ENCODE results near the gene PCDHA6.
"Not testable (repeated sequence)": the region's sequence is repeated elsewhere in the genome, so short reads cannot be mapped to it uniquely, and the experiment has no call there.

Gene PCDHA6, protein sequence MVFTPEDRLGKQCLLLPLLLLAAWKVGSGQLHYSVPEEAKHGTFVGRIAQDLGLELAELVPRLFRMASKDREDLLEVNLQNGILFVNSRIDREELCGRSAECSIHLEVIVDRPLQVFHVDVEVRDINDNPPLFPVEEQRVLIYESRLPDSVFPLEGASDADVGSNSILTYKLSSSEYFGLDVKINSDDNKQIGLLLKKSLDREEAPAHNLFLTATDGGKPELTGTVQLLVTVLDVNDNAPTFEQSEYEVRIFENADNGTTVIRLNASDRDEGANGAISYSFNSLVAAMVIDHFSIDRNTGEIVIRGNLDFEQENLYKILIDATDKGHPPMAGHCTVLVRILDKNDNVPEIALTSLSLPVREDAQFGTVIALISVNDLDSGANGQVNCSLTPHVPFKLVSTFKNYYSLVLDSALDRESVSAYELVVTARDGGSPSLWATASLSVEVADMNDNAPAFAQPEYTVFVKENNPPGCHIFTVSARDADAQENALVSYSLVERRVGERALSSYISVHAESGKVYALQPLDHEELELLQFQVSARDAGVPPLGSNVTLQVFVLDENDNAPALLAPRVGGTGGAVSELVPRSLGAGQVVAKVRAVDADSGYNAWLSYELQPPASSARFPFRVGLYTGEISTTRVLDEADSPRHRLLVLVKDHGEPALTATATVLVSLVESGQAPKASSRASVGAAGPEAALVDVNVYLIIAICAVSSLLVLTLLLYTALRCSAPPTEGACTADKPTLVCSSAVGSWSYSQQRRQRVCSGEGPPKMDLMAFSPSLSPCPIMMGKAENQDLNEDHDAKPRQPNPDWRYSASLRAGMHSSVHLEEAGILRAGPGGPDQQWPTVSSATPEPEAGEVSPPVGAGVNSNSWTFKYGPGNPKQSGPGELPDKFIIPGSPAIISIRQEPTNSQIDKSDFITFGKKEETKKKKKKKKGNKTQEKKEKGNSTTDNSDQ

DNA sequence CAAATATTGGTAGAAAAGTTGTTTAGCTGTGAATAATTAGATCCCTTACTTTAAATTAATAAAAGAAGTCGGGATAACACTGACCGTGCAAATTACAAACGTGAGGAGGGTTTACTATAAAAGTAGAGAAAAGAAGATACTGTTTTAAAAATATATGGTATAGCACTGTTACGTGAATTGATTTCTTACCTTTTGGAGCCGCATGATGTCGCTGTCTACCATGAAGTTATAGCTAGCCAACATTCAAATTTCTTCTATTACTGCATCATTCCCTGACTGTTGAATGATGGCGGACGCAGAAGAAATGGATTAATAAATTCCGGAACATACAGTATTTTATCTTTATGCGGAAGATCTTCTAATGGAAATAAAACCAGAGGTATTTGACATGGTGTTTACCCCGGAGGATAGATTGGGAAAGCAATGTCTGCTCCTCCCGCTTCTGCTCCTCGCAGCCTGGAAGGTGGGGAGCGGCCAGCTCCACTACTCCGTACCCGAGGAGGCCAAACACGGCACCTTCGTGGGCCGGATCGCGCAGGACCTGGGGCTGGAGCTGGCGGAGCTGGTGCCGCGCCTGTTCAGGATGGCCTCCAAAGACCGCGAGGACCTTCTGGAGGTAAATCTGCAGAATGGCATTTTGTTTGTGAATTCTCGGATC is at the start of gene PCDHA6:
Gene PCDHA6, plus strand, starts transcription at position 257 of the 658 bp plus-strand sequence. Its CDS starts 132 bp downstream, at position 389.
- no peak for DNase-seq (ENCODE audit: low read depth)

DNA sequence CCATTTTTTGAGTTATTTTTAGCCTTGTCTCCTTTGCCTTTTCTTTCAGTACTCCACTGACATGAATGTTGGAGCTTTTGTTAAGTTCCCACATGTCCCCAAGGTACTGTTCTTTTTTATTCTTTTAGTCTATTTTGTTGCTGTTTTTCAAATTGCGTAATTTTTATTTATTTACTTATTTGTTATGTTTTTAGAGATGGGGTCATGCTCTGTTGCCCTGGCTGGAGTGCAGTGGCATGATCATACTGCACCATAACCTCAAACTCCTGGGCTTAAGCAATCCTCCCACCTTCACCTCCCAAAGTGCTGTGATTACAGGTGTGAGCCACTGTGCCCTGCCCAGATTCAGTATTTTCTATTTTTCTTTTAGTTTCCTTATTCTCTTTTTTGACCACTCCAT is 47.2 kb upstream of the PCDHA6 start:
- DNase-seq (ENCODE audit: low read depth) = no peak

DNA sequence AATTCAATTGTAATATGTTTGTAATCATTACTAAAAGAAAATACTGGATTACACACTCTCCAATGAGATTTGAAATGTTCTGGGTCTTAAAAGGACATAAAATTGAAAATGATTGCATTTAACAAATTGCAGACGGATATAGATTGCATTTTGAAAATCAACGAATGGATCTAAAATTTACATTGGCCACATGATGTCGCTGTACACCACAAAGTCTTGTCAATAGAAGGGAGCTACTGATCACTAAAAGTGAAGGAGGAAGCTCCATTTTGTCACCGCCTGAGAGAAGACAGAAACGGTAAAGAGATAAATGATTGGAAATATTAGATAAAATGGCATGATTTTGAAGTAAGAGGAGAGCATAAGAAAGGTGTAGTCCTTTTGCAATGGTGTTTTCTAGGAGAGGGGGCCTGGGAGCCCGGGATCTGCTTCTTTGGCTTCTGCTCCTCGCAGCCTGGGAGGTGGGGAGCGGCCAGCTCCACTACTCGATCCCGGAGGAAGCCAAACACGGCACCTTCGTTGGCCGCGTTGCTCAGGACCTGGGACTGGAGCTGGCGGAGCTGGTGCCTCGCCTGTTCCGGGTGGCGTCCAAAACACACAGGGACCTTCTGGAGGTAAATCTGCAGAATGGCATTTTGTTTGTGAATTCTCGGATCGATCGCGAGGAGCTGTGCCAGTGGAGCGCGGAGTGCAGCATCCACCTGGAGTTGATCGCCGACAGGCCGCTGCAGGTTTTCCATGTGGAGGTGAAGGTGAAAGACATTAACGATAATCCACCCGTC is 41.7 kb upstream of the PCDHA6 start, which contains the start of gene PCDHA1:
Gene PCDHA1, plus strand, starts transcription at position 236 of the 782 bp plus-strand sequence.
- no peak for DNase-seq (ENCODE audit: low read depth)

DNA sequence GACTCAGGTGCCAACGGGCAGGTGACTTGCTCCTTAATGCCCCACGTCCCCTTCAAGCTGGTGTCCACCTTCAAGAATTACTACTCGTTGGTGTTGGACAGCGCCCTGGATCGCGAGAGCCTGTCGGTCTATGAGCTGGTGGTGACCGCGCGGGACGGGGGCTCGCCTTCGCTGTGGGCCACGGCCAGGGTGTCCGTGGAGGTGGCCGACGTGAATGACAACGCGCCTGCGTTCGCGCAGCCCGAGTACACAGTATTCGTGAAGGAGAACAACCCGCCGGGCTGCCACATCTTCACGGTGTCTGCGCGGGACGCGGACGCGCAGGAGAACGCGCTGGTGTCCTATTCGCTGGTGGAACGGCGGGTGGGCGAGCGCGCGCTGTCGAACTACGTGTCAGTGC is 40.3 kb upstream of the PCDHA6 start:
- not testable (repeated sequence) for DNase-seq (ENCODE audit: low read depth)

DNA sequence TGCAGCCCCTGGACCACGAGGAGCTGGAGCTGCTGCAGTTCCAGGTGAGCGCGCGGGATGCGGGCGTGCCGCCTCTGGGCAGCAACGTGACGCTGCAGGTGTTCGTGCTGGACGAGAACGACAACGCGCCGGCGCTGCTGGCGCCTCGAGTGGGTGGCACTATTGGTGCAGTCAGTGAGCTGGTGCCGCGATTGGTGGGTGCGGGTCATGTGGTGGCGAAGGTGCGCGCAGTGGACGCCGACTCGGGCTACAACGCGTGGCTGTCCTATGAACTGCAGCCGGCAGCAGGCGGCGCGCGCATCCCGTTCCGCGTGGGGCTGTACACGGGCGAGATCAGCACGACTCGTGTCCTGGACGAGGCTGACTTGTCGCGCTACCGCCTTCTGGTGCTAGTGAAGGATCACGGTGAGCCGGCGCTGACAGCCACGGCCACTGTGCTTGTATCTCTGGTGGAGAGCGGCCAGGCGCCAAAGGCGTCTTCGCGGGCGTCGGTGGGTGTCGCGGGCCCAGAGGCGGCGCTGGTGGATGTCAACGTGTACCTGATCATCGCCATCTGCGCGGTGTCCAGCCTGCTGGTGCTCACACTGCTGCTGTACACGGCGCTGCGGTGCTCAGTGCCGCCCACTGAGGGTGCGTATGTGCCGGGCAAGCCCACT is 39.8 kb upstream of the PCDHA6 start:
- DNase-seq (ENCODE audit: low read depth) = not testable (repeated sequence)

DNA sequence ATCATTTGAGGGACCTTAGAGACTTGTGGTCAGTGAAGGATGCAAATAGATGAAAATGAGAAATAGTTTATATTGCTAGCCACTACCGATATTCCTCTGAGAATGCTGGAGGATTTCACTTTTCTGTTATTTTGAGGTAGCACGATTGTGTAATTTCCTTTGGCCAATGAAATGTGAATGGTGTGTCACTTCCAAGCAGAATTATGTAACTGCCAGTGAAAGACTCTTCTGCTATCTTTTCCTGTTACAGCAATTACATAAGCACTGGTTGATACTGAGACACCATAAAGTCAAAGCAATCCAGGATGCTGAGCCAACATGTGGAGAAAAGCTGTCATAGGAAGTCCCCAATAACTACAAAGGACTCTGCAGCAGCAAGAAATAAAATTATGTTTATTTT is 36.7 kb upstream of the PCDHA6 start:
- DNase-seq (ENCODE audit: low read depth) = no peak

DNA sequence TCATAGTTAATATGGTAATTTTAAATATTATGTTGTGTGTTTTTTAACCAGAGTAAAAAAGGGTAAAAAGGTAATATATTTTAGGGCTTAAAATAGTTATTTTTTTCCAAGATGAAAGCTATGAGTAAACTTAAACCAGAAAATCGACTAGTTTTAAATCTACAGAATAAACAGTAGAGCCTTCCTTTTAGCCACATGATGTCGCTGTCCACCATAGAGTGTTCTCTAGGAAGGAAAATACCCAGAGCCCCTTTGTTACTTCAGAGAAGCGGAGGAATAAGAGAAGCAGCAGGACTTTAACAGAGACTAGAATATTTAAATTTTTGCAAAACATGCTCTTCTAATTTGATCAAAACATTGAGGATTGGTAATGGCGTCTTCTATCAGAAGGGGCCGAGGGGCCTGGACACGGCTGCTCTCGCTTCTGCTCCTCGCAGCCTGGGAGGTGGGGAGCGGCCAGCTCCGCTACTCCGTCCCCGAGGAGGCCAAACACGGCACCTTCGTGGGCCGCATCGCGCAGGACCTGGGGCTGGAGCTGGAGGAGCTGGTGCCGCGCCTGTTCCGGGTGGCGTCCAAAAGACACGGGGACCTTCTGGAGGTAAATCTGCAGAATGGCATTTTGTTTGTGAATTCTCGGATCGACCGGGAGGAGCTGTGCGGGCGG is 33.0 kb upstream of the PCDHA6 start, which contains the start of gene PCDHA2:
Gene PCDHA2, plus strand, starts transcription at position 258 of the 664 bp plus-strand sequence.
- no peak for DNase-seq (ENCODE audit: low read depth)

DNA sequence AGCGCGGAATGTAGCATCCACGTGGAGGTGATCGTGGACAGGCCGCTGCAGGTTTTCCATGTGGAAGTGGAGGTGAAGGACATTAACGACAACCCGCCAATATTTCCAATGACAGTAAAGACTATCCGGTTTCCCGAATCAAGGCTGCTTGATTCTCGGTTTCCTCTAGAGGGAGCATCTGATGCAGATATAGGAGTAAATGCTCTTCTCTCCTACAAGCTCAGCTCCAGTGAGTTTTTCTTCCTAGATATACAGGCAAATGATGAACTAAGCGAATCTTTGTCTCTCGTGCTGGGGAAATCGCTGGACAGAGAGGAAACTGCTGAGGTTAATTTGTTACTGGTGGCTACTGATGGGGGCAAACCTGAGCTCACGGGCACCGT is 32.5 kb upstream of the PCDHA6 start:
- no peak for DNase-seq (ENCODE audit: low read depth)

DNA sequence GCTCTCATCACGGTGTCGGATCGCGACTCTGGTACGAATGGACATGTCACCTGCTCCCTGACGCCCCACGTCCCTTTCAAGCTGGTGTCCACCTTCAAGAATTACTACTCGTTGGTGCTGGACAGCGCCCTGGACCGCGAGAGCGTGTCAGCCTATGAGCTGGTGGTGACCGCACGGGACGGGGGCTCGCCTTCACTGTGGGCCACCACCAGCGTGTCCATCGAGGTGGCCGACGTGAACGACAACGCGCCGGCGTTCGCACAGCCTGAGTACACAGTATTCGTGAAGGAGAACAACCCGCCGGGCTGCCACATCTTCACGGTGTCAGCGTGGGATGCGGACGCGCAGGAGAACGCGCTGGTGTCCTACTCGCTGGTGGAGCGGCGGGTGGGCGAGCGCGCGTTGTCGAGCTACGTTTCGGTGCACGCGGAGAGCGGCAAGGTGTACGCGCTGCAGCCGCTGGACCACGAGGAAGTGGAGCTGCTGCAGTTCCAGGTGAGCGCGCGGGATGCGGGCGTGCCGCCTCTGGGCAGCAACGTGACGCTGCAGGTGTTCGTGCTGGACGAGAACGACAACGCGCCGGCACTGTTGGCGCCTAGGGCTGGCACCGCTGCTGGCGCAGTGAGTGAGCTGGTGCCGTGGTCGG is 31.6 kb upstream of the PCDHA6 start:
- not testable (repeated sequence) for DNase-seq (ENCODE audit: low read depth)

GRCh38 chr5:140796718-140797095 is 31.1 kb upstream of the PCDHA6 start:
- DNase-seq (ENCODE audit: low read depth) = no peak

DNA sequence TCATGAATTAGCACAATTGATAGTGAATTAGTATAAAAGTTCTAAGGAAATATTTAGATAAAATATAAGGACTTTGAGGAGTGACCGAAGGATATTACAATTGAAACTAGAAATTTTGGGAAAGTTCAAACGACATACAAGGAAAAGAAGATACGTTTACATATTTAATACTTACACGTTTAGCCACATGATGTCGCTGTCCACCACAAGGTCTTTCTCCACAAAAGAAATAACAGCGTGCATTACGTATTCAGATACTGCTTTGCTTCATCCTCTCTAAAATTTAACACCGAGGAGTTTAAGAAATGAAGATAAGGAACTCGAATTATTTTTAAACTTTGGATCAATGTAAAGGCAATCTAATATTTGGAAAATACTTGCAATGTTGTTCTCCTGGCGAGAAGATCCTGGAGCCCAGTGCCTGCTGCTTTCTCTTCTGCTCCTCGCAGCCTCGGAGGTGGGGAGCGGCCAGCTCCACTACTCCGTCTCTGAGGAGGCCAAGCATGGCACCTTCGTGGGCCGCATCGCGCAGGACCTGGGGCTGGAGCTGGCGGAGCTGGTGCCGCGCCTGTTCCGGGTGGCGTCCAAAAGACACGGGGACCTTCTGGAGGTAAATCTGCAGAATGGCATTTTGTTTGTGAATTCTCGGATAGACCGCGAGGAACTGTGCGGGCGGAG is 26.8 kb upstream of the PCDHA6 start, which contains the start of gene PCDHA3:
Gene PCDHA3, plus strand, starts transcription at position 242 of the 678 bp plus-strand sequence.
- no peak for DNase-seq (ENCODE audit: low read depth)

DNA sequence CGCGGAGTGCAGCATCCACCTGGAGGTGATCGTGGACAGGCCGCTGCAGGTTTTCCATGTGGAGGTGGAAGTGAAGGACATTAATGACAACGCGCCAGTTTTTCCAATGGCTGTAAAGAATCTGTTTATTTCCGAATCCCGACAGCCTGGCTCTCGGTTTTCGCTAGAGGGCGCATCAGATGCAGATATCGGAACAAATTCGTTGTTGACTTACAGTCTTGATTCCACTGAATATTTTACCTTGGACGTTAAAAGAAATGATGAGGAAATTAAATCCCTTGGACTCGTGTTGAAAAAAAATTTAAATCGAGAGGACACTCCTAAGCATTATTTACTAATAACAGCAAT is 26.3 kb upstream of the PCDHA6 start:
- DNase-seq (ENCODE audit: low read depth) = no peak

DNA sequence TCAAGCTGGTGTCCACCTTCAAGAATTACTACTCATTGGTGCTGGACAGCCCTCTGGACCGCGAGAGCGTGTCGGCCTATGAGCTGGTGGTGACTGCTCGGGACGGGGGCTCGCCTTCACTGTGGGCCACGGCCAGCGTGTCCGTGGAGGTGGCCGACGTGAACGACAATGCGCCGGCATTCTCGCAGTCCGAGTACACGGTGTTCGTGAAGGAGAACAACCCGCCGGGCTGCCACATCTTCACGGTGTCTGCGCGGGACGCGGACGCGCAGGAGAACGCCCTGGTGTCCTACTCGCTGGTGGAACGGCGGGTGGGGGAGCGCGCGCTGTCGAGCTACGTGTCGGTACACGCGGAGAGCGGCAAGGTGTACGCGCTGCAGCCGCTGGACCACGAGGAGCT is 25.4 kb upstream of the PCDHA6 start:
- DNase-seq (ENCODE audit: low read depth) = not testable (repeated sequence)

DNA sequence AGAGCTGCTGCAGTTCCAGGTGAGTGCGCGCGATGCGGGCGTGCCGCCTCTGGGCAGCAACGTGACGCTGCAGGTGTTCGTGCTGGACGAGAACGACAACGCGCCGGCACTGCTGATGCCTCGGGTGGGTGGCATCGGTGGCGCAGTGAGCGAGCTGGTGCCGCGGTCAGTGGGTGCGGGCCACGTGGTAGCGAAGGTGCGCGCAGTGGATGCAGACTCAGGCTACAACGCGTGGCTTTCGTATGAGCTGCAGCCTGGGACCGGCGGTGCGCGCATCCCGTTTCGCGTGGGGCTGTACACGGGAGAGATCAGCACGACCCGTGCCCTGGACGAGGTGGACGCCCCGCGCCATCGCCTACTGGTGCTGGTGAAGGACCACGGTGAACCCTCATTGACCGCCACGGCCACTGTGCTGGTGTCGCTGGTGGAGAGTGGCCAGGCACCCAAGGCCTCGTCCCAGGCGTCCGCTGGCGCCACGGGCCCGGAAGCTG is 24.9 kb upstream of the PCDHA6 start:
- no peak for DNase-seq (ENCODE audit: low read depth)

DNA sequence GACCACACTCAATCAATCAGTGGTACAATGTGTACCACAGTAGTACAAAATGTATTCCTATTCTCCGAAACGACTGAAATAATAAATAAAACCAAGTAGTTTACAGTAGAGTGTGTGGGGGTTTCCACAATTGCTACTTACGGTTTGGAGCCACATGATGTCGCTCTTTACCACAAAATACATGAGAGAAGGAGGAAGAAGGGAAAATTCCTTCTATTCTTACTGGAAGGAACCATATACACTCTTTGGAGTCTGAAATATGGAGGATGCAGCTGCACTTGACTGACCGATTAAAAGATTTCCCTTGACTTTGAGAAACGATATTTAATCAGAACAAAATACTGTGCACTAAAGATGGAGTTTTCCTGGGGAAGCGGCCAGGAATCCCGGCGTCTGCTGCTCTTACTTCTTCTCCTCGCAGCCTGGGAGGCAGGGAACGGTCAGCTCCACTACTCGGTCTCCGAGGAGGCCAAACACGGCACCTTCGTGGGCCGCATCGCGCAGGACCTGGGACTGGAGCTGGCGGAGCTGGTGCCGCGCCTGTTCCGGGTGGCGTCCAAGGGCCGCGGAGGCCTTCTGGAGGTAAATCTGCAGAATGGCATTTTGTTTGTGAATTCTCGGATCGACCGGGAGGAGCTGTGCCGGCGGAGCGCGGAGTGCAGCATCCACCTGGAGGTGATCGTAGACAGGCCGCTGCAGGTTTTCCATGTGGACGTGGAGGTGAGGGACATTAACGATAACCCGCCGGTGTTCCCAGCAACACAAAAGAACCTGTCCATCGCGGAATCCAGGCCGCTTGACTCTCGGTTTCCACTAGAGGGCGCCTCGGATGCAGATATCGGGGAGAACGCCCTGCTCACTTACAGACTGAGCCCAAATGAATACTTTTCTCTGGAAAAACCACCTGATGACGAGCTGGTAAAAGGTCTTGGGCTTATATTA is 20.7 kb upstream of the PCDHA6 start, which contains the start of gene PCDHA4:
Gene PCDHA4, plus strand, starts transcription at position 235 of the 942 bp plus-strand sequence.
- DNase-seq (ENCODE audit: low read depth) = no peak

GRCh38 chr5:140808241-140808888 is 19.4 kb upstream of the PCDHA6 start:
- not testable (repeated sequence) for DNase-seq (ENCODE audit: low read depth)

GRCh38 chr5:140808889-140809291 is 18.9 kb upstream of the PCDHA6 start:
- no peak for DNase-seq (ENCODE audit: low read depth)

Measured in GM04504 (cell line).